ENCODE results near the gene LRP4.

LRP4 gene

DNA sequence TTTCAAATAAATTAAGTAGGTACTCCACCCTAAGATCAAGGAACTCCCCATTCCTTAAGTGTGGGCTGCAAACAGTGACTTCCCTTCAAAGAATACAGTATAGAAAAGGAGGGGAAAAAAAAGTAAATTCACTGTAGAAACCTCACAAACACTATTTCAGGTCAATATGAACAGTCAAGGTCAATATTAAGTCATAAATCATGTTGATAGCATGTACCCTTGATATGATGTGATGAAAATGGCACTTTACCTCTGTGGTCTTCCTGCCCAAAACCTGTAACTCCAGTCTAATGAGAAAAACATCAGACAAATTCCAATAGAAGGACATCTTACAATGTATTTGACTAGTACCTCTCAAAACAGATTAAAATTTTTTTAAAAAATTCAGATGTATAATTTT is 80.5 kb downstream of the LRP4 start:
- Histone ChIP-seq H3K27me3 (ENCODE audit: insufficient read depth, poor library complexity, severe bottlenecking) (no peaks in the 10 kb centered on the region), H3K4me3 (replicated peaks; ENCODE audit: insufficient read depth, low read length) (no peak overlapping the region), H3K27ac (replicated peaks) (no peak overlapping the region)
- DNase-seq (ENCODE audit: low read depth in 1 of 2, low spot score in 1 of 2) = no peak
- no peak for TF ChIP-seq POLR2AphosphoS5 (IDR thresholded peaks at IDR 0.05; ENCODE audit: low read depth)
- no peak for TF ChIP-seq SPI1 (IDR thresholded peaks at IDR 0.05; ENCODE audit: borderline replicate concordance, low read depth)
- TF ChIP-seq GABPA (IDR thresholded peaks at IDR 0.05; ENCODE audit: low read depth) = no peak
- TF ChIP-seq, protein P1, sequence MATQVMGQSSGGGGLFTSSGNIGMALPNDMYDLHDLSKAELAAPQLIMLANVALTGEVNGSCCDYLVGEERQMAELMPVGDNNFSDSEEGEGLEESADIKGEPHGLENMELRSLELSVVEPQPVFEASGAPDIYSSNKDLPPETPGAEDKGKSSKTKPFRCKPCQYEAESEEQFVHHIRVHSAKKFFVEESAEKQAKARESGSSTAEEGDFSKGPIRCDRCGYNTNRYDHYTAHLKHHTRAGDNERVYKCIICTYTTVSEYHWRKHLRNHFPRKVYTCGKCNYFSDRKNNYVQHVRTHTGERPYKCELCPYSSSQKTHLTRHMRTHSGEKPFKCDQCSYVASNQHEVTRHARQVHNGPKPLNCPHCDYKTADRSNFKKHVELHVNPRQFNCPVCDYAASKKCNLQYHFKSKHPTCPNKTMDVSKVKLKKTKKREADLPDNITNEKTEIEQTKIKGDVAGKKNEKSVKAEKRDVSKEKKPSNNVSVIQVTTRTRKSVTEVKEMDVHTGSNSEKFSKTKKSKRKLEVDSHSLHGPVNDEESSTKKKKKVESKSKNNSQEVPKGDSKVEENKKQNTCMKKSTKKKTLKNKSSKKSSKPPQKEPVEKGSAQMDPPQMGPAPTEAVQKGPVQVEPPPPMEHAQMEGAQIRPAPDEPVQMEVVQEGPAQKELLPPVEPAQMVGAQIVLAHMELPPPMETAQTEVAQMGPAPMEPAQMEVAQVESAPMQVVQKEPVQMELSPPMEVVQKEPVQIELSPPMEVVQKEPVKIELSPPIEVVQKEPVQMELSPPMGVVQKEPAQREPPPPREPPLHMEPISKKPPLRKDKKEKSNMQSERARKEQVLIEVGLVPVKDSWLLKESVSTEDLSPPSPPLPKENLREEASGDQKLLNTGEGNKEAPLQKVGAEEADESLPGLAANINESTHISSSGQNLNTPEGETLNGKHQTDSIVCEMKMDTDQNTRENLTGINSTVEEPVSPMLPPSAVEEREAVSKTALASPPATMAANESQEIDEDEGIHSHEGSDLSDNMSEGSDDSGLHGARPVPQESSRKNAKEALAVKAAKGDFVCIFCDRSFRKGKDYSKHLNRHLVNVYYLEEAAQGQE (IDR thresholded peaks at IDR 0.05; ENCODE audit: insufficient replicate concordance, low read depth) = no peak
- TF ChIP-seq, protein P2, sequence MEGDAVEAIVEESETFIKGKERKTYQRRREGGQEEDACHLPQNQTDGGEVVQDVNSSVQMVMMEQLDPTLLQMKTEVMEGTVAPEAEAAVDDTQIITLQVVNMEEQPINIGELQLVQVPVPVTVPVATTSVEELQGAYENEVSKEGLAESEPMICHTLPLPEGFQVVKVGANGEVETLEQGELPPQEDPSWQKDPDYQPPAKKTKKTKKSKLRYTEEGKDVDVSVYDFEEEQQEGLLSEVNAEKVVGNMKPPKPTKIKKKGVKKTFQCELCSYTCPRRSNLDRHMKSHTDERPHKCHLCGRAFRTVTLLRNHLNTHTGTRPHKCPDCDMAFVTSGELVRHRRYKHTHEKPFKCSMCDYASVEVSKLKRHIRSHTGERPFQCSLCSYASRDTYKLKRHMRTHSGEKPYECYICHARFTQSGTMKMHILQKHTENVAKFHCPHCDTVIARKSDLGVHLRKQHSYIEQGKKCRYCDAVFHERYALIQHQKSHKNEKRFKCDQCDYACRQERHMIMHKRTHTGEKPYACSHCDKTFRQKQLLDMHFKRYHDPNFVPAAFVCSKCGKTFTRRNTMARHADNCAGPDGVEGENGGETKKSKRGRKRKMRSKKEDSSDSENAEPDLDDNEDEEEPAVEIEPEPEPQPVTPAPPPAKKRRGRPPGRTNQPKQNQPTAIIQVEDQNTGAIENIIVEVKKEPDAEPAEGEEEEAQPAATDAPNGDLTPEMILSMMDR (IDR thresholded peaks at IDR 0.05; ENCODE audit: insufficient read depth, low read length) = no peak

DNA sequence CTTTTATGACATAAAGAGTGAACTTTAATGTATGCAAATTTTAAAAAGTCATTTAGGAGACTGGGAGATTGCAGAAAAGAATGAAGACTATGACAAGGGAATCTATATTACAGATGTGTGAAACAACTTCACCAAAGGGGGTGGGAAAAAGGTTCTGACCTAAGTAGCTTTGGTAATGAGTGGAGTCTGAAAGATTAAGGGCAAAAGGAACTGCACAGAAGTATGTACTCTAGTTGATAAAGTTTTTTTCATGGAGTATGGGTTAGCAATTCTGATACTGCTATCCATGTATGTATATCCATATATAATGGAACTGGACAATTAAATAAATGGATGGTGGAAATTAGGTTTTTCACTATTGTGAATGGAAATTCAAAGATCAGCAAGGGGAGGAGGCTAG is 81.5 kb downstream of the LRP4 start:
- TF ChIP-seq, protein P2 (IDR thresholded peaks at IDR 0.05; ENCODE audit: insufficient read depth, low read length) = no peak
- no peak for TF ChIP-seq SPI1 (IDR thresholded peaks at IDR 0.05; ENCODE audit: borderline replicate concordance, low read depth)
- TF ChIP-seq, protein P1 (IDR thresholded peaks at IDR 0.05; ENCODE audit: insufficient replicate concordance, low read depth) = no peak
- TF ChIP-seq GABPA (IDR thresholded peaks at IDR 0.05; ENCODE audit: low read depth) = no peak
- TF ChIP-seq POLR2AphosphoS5 (IDR thresholded peaks at IDR 0.05; ENCODE audit: low read depth) = no peak
- H3K4me3 ChIP-seq (replicated peaks; ENCODE audit: insufficient read depth, low read length) = no peak overlapping the region
- H3K27ac ChIP-seq (replicated peaks) = no peak overlapping the region
- H3K27me3 ChIP-seq (ENCODE audit: insufficient read depth, poor library complexity, severe bottlenecking) = no peaks in the 10 kb centered on the region
- DNase-seq (ENCODE audit: low read depth in 1 of 2, low spot score in 1 of 2) = no peak

DNA sequence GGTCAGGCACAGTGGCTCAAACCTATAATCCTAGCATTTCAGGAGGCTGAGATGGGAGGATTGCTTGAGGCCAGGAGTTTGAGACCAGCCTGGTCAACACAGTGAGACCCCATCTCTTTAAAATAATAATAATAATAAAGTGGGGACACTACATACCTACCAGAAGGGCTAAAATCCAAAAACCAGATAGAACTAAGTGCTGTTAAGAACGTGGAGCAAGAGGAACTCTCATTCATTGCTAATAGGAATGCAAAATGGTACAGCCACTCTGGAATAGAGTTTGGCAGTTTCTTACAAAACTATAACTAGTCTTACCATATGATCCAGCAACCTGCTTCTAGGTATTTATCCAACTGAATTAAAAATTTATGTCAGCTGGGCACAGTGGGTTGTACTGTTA is 81.9 kb downstream of the LRP4 start:
- H3K27me3 ChIP-seq (ENCODE audit: insufficient read depth, poor library complexity, severe bottlenecking) = no peaks in the 10 kb centered on the region
- TF ChIP-seq POLR2AphosphoS5 (IDR thresholded peaks at IDR 0.05; ENCODE audit: low read depth) = no peak
- TF ChIP-seq, protein P1 (IDR thresholded peaks at IDR 0.05; ENCODE audit: insufficient replicate concordance, low read depth) = no peak
- no peak for TF ChIP-seq SPI1 (IDR thresholded peaks at IDR 0.05; ENCODE audit: borderline replicate concordance, low read depth)
- TF ChIP-seq GABPA (IDR thresholded peaks at IDR 0.05; ENCODE audit: low read depth) = no peak
- TF ChIP-seq, protein P2 (IDR thresholded peaks at IDR 0.05; ENCODE audit: insufficient read depth, low read length) = no peak
- H3K27ac ChIP-seq (replicated peaks) = no peak overlapping the region
- DNase-seq (ENCODE audit: low read depth in 1 of 2, low spot score in 1 of 2) = no peak
- H3K4me3 ChIP-seq (replicated peaks; ENCODE audit: insufficient read depth, low read length) = no peak overlapping the region
